Fibroblast of lung (primary cell): ENCODE data around the gene BACH1. TPM values are rescaled to one million over a fixed set of nuclear protein-coding genes. Genes with fewer than 3 reads are reported as not detected.

Experiments
- DNase-seq, 2 donors: peaks; one replicate each; pipeline versions ENCODE4 v3.0.0 to v3.0.0-alpha.2; 2010; ENCODE audit warnings: low read depth in 2 of 2
- H2AFZ ChIP-seq: 2 replicates; pipeline ENCODE4 v1.5.1; 2012; ENCODE audit warnings: low read length, control low read depth, inconsistent platforms
- H3K27ac ChIP-seq: 2 replicates; pipeline ENCODE4 v1.5.1; 2011; ENCODE audit warnings: low read length, control low read depth; ENCODE audit not compliant: insufficient read depth
- H3K27me3 ChIP-seq: 2 replicates; pipeline ENCODE4 v1.5.1; 2011; ENCODE audit warnings: mild to moderate bottlenecking, low read length; ENCODE audit not compliant: control insufficient read depth, insufficient read depth
- H3K36me3 ChIP-seq: 2 replicates; pipeline ENCODE4 v1.5.1; 2011; ENCODE audit warnings: low read length; ENCODE audit not compliant: control insufficient read depth, insufficient read depth
- H3K4me1 ChIP-seq: 2 replicates; pipeline ENCODE4 v1.5.1; 2011; ENCODE audit warnings: low read length; ENCODE audit not compliant: control insufficient read depth, insufficient read depth; ENCODE audit errors: extremely low read depth
- H3K4me2 ChIP-seq: 2 replicates; pipeline ENCODE4 v1.5.1; 2011; ENCODE audit warnings: low read length, control low read depth; ENCODE audit not compliant: insufficient read depth; ENCODE audit errors: extremely low read depth
- H3K4me3 ChIP-seq, 4 experiments: fragments of 200-600 bp in 1 of 4; sonication (generic) in 1 of 4; replicated peaks in 1 of 4; 2 replicates each; pipeline ENCODE4 v1.5.1; 2011 to 2016; ENCODE audit warnings: low read length in 4 of 4, low read depth in 3 of 4, mild to moderate bottlenecking in 3 of 4, control low read depth in 2 of 4, inconsistent platforms in 1 of 4, mixed read lengths in 1 of 4; ENCODE audit not compliant: insufficient read depth in 1 of 4; ENCODE audit errors: control extremely low read depth in 1 of 4
- H3K79me2 ChIP-seq: 2 replicates; pipeline ENCODE4 v1.5.1; 2012; ENCODE audit warnings: mild to moderate bottlenecking, low read length, inconsistent platforms; ENCODE audit not compliant: control insufficient read depth, insufficient read depth
- H3K9ac ChIP-seq: 2 replicates; pipeline ENCODE4 v1.5.1; 2011; ENCODE audit warnings: mild to moderate bottlenecking, low read length, control low read depth; ENCODE audit not compliant: insufficient read depth
- H3K9me3 ChIP-seq: 2 replicates; pipeline ENCODE4 v1.5.1; 2012; ENCODE audit warnings: low read depth, low read length; ENCODE audit not compliant: control insufficient read depth, insufficient read depth
- H4K20me1 ChIP-seq: 2 replicates; pipeline ENCODE4 v1.5.1; 2011; ENCODE audit warnings: low read length; ENCODE audit not compliant: control insufficient read depth, insufficient read depth; ENCODE audit errors: extremely low read depth
- EZH2 ChIP-seq: IDR thresholded peaks from 2 replicates; pipeline ENCODE4 v1.5.1; 2012; ENCODE audit warnings: low read length, control low read depth, mild to moderate bottlenecking; ENCODE audit errors: missing control alignments
- polyA plus RNA-seq, 2 donors: library from polyadenylated mRNA; depleted of rRNA in 1 of 2; stranded (reverse) in 1 of 2; unstranded in 1 of 2; fragments of >200 nt; gene quantifications; 2 replicates each; pipeline ENCODE4 v1.2.1, GENCODE V29; 2011 to 2012; ENCODE audit warnings: missing spikeins in 1 of 2
- total RNA-seq: library from RNA; depleted of rRNA; stranded (reverse); fragments of >200 nt; gene quantifications from 2 replicates; pipeline ENCODE4 v1.2.1, GENCODE V29; 2014
- TF ChIP-seq, protein P1 (sequence below), 2 donors: IDR thresholded peaks in 1 of 2; conservative IDR thresholded peaks in 1 of 2; 1 replicate in 1 of 2; 2 replicates in 1 of 2; pipeline ENCODE4 v1.5.1; 2011 to 2012; ENCODE audit warnings: low read length in 2 of 2, control low read depth in 1 of 2, inconsistent platforms in 1 of 2, low read depth in 1 of 2, mild to moderate bottlenecking in 1 of 2

The BACH1 gene
- total and polyA plus RNA-seq, 2 donors (not counting 1 experiment from before 2014, with no cell fraction given), result 38.2 to 127 TPM

DNA sequence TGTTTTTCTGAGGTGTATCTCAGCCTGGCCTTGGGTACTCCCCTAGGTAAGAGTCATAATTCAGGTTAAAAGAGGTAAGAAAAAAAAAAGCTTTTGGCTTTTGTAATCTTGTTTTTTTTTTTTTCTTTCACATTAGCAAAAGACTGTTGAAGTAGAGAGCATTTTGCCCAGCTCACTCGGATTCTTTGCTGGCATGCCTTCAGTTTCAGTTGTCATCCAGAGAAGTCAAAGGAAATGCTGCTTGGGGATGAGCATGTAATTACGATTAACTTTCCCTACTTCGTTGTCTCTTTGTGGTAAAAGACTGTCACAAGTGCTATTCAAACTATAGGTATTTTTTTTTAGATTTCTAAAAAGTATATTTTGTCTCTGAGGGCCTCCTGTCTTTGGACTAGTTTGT lies 6.3 kb downstream of the BACH1 start:
- peak overlapping the region; percentile 7 for H3K4me2 ChIP-seq
- TF ChIP-seq, protein P1, sequence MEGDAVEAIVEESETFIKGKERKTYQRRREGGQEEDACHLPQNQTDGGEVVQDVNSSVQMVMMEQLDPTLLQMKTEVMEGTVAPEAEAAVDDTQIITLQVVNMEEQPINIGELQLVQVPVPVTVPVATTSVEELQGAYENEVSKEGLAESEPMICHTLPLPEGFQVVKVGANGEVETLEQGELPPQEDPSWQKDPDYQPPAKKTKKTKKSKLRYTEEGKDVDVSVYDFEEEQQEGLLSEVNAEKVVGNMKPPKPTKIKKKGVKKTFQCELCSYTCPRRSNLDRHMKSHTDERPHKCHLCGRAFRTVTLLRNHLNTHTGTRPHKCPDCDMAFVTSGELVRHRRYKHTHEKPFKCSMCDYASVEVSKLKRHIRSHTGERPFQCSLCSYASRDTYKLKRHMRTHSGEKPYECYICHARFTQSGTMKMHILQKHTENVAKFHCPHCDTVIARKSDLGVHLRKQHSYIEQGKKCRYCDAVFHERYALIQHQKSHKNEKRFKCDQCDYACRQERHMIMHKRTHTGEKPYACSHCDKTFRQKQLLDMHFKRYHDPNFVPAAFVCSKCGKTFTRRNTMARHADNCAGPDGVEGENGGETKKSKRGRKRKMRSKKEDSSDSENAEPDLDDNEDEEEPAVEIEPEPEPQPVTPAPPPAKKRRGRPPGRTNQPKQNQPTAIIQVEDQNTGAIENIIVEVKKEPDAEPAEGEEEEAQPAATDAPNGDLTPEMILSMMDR (conservative IDR thresholded peaks at IDR 0.05 in 1 of 2, IDR thresholded peaks at IDR 0.05 in 1 of 2; ENCODE audit: low read depth in 1 of 2, low read length in 2 of 2), result no peak
- TF ChIP-seq EZH2, result no peak
- H3K36me3 ChIP-seq, result no peaks in the 10 kb centered on the region
- no peak overlapping the region for H2AFZ ChIP-seq
- DNase-seq, result no peak
- H3K4me3 ChIP-seq, result peak overlapping the region in 1 of 4 experiments; percentile 2
- peaks cover 99% of the 10 kb centered on the region for H3K79me2 ChIP-seq
- H3K27ac ChIP-seq, result no peak overlapping the region
- no peaks in the 10 kb centered on the region for H3K27me3 ChIP-seq
- H3K9ac ChIP-seq, result no peak overlapping the region
- H4K20me1 ChIP-seq, result peaks cover 4% of the 10 kb centered on the region
- peaks cover 2% of the 10 kb centered on the region for H3K4me1 ChIP-seq
- H3K9me3 ChIP-seq, result no peaks in the 10 kb centered on the region

DNA sequence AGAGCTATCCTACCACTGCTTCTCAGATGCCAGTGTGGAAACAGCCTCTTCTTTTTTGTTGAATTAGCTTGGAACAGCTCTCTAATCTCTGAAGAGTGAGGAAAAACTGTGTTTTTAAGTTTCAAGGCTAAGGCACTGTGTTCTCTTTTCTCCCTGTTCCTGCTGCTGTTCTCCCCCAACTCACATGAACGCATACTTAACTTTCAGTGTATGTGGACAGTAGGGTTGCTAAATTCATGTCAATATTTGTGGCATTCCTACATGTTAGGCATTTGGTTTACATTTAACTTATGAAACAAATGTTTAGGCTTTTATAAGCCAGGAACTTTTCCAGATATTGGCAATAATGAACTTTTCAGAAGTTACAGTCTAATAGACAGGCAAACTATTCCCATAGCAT lies 6.8 kb downstream of the BACH1 start:
- H4K20me1 ChIP-seq, result peaks cover 4% of the 10 kb centered on the region
- peak overlapping the region; percentile 46 for H3K4me2 ChIP-seq
- H2AFZ ChIP-seq, result no peak overlapping the region
- H3K27ac ChIP-seq, result peak overlapping the region; percentile 4
- TF ChIP-seq EZH2, result no peak
- TF ChIP-seq, protein P1 (conservative IDR thresholded peaks at IDR 0.05 in 1 of 2, IDR thresholded peaks at IDR 0.05 in 1 of 2; ENCODE audit: low read depth in 1 of 2, low read length in 2 of 2), result no peak
- no peaks in the 10 kb centered on the region for H3K27me3 ChIP-seq
- H3K4me1 ChIP-seq, result peaks cover 2% of the 10 kb centered on the region
- DNase-seq, result peak in 1 of 2 donors; percentile 28
- H3K9ac ChIP-seq, result no peak overlapping the region
- H3K9me3 ChIP-seq, result no peaks in the 10 kb centered on the region
- H3K79me2 ChIP-seq, result peaks cover 99% of the 10 kb centered on the region
- H3K4me3 ChIP-seq, result peak overlapping the region in 1 of 4 experiments; percentile 2
- H3K36me3 ChIP-seq, result no peaks in the 10 kb centered on the region

DNA sequence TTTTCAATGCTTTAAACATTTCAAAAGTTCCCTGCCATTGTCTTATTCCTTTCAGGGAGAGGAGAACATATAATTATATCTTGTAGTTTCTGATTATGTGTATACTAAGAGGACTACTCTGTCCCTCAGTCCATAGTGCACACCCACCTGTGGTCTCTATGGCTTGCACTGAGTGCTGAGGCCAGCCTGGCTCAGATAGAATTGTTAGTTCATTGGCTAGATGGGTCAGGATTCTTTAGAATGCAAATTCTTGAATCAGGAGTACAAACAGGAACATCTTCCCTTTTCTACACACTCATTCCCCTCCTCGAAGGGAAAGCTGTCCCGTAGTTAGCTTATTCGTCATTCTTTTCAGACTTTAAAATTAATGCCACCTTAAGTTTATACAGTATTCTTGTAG lies 8.2 kb downstream of the BACH1 start:
- no peak overlapping the region for H3K4me2 ChIP-seq
- peaks cover 4% of the 10 kb centered on the region for H4K20me1 ChIP-seq
- TF ChIP-seq, protein P1 (conservative IDR thresholded peaks at IDR 0.05 in 1 of 2, IDR thresholded peaks at IDR 0.05 in 1 of 2; ENCODE audit: low read depth in 1 of 2, low read length in 2 of 2), result no peak
- no peak for TF ChIP-seq EZH2
- H3K79me2 ChIP-seq, result peaks cover 99% of the 10 kb centered on the region
- H3K27me3 ChIP-seq, result no peaks in the 10 kb centered on the region
- H3K27ac ChIP-seq, result no peak overlapping the region
- no peak overlapping the region for H3K4me3 ChIP-seq
- DNase-seq, result no peak
- H3K9ac ChIP-seq, result no peak overlapping the region
- peaks cover 2% of the 10 kb centered on the region for H3K4me1 ChIP-seq
- no peaks in the 10 kb centered on the region for H3K9me3 ChIP-seq
- H3K36me3 ChIP-seq, result no peaks in the 10 kb centered on the region
- no peak overlapping the region for H2AFZ ChIP-seq
